ENCODE results near the gene ZSCAN5A. TPM values are rescaled to one million over a fixed set of nuclear protein-coding genes. Genes with fewer than 3 reads are reported as not detected.
"Not testable (repeated sequence)": the region's sequence is repeated elsewhere in the genome, so short reads cannot be mapped to it uniquely, and the experiment has no call there.

ZSCAN5A gene
- total and polyA plus RNA-seq, 2 donors (not counting 1 experiment from before 2014, with no cell fraction given) = 5.5 to 6.3 TPM

DNA sequence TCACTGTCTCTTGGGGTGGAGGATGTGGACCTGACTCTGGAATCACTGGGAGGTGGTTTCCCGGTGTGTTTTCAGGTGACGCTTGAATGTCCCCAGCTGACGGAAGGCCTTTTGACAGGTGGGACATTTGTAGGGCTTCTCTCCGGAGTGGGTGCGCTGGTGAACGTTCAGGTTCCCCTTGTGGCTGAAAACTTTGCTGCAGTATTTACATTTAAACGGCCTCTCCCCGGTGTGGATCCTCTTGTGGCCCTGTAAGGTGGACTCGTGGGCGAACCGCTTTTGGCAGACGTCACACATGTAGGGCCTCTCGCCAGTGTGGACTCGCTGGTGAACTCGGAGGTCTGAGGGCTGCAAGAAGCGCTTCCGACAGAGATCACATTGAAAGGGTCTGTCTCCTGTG is 124.9 kb downstream of the ZSCAN5A start:
- TF ChIP-seq CTCF (conservative IDR thresholded peaks at IDR 0.05 in 1 of 2, IDR thresholded peaks at IDR 0.05 in 1 of 2; ENCODE audit: low read depth in 1 of 2, low read length in 2 of 2) = no peak
- TF ChIP-seq EZH2 (IDR thresholded peaks at IDR 0.05; ENCODE audit: low read length, missing control alignments) = no peak
- H3K9me3 ChIP-seq (ENCODE audit: control insufficient read depth, insufficient read depth, low read depth, low read length) = no peaks in the 10 kb centered on the region
- no peak overlapping the region for H3K27ac ChIP-seq (ENCODE audit: insufficient read depth, low read length)
- no peak overlapping the region for H3K4me2 ChIP-seq (ENCODE audit: extremely low read depth, insufficient read depth, low read length)
- DNase-seq (ENCODE audit: low read depth in 2 of 2) = no peak
- H3K9ac ChIP-seq (ENCODE audit: insufficient read depth, low read length) = no peak overlapping the region
- H3K36me3 ChIP-seq (ENCODE audit: control insufficient read depth, insufficient read depth, low read length) = no peaks in the 10 kb centered on the region
- no peak overlapping the region for H3K4me3 ChIP-seq (replicated peaks in 1 of 4; ENCODE audit: control extremely low read depth in 1 of 4, insufficient read depth in 1 of 4, low read depth in 3 of 4, low read length in 4 of 4)
- H3K79me2 ChIP-seq (ENCODE audit: control insufficient read depth, insufficient read depth, low read length) = no peaks in the 10 kb centered on the region
- H3K4me1 ChIP-seq (ENCODE audit: control insufficient read depth, extremely low read depth, insufficient read depth, low read length) = no peaks in the 10 kb centered on the region
- no peaks in the 10 kb centered on the region for H3K27me3 ChIP-seq (ENCODE audit: control insufficient read depth, insufficient read depth, low read length)
- no peaks in the 10 kb centered on the region for H4K20me1 ChIP-seq (ENCODE audit: control insufficient read depth, extremely low read depth, insufficient read depth, low read length)
- H2AFZ ChIP-seq (ENCODE audit: low read length) = no peak overlapping the region

GRCh38 chr19:56177564-56178243 is 136.9 kb downstream of the ZSCAN5A start:
- peaks cover 3% of the 10 kb centered on the region for H3K27me3 ChIP-seq (ENCODE audit: control insufficient read depth, insufficient read depth, low read length)
- H2AFZ ChIP-seq (ENCODE audit: low read length) = no peak overlapping the region
- H4K20me1 ChIP-seq (ENCODE audit: control insufficient read depth, extremely low read depth, insufficient read depth, low read length) = no peaks in the 10 kb centered on the region
- no peak overlapping the region for H3K4me3 ChIP-seq (replicated peaks in 1 of 4; ENCODE audit: control extremely low read depth in 1 of 4, insufficient read depth in 1 of 4, low read depth in 3 of 4, low read length in 4 of 4)
- H3K79me2 ChIP-seq (ENCODE audit: control insufficient read depth, insufficient read depth, low read length) = no peaks in the 10 kb centered on the region
- no peak overlapping the region for H3K9ac ChIP-seq (ENCODE audit: insufficient read depth, low read length)
- no peaks in the 10 kb centered on the region for H3K4me1 ChIP-seq (ENCODE audit: control insufficient read depth, extremely low read depth, insufficient read depth, low read length)
- H3K4me2 ChIP-seq (ENCODE audit: extremely low read depth, insufficient read depth, low read length) = no peak overlapping the region
- TF ChIP-seq CTCF (conservative IDR thresholded peaks at IDR 0.05 in 1 of 2, IDR thresholded peaks at IDR 0.05 in 1 of 2; ENCODE audit: low read depth in 1 of 2, low read length in 2 of 2) (no peak), EZH2 (IDR thresholded peaks at IDR 0.05; ENCODE audit: low read length, missing control alignments) (no peak)
- H3K36me3 ChIP-seq (ENCODE audit: control insufficient read depth, insufficient read depth, low read length) = no peaks in the 10 kb centered on the region
- no peaks in the 10 kb centered on the region for H3K9me3 ChIP-seq (ENCODE audit: control insufficient read depth, insufficient read depth, low read depth, low read length)
- no peak for DNase-seq (ENCODE audit: low read depth in 2 of 2)
- no peak overlapping the region for H3K27ac ChIP-seq (ENCODE audit: insufficient read depth, low read length)

DNA sequence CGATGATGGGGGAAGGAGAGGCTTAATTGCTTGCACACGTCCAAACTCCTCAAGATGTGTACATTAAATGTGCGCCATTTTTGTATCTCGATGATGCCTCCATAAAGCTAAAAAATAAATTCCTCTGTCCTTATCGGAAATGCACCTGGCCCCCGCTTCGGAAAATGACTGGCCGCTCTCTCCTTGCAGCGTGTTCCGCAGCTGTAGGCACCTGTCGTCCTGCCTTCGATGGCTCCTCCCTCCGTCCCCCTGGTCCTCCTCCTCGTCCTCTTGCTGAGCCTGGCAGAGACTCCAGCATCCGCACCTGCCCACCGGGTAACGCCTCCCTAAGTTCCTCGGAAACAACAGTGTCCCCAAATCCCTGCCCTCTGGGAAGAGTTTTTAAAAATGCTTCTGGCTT is 137.8 kb downstream of the ZSCAN5A start:
- no peaks in the 10 kb centered on the region for H4K20me1 ChIP-seq (ENCODE audit: control insufficient read depth, extremely low read depth, insufficient read depth, low read length)
- no peak for DNase-seq (ENCODE audit: low read depth in 2 of 2)
- no peak for TF ChIP-seq CTCF (conservative IDR thresholded peaks at IDR 0.05 in 1 of 2, IDR thresholded peaks at IDR 0.05 in 1 of 2; ENCODE audit: low read depth in 1 of 2, low read length in 2 of 2)
- TF ChIP-seq EZH2 (IDR thresholded peaks at IDR 0.05; ENCODE audit: low read length, missing control alignments) = no peak
- no peaks in the 10 kb centered on the region for H3K79me2 ChIP-seq (ENCODE audit: control insufficient read depth, insufficient read depth, low read length)
- H3K4me3 ChIP-seq (replicated peaks in 1 of 4; ENCODE audit: control extremely low read depth in 1 of 4, insufficient read depth in 1 of 4, low read depth in 3 of 4, low read length in 4 of 4) = no peak overlapping the region
- H3K4me2 ChIP-seq (ENCODE audit: extremely low read depth, insufficient read depth, low read length) = no peak overlapping the region
- no peak overlapping the region for H3K27ac ChIP-seq (ENCODE audit: insufficient read depth, low read length)
- H3K36me3 ChIP-seq (ENCODE audit: control insufficient read depth, insufficient read depth, low read length) = no peaks in the 10 kb centered on the region
- H3K9me3 ChIP-seq (ENCODE audit: control insufficient read depth, insufficient read depth, low read depth, low read length) = no peaks in the 10 kb centered on the region
- H3K9ac ChIP-seq (ENCODE audit: insufficient read depth, low read length) = no peak overlapping the region
- peaks cover 3% of the 10 kb centered on the region for H3K27me3 ChIP-seq (ENCODE audit: control insufficient read depth, insufficient read depth, low read length)
- H2AFZ ChIP-seq (ENCODE audit: low read length) = no peak overlapping the region
- H3K4me1 ChIP-seq (ENCODE audit: control insufficient read depth, extremely low read depth, insufficient read depth, low read length) = no peaks in the 10 kb centered on the region

- H3K27me3 ChIP-seq (ENCODE audit: control insufficient read depth, insufficient read depth, low read length); H2AFZ ChIP-seq (ENCODE audit: low read length); H3K27ac ChIP-seq (ENCODE audit: insufficient read depth, low read length); H3K9ac ChIP-seq (ENCODE audit: insufficient read depth, low read length); H3K79me2 ChIP-seq (ENCODE audit: control insufficient read depth, insufficient read depth, low read length); H3K4me1 ChIP-seq (ENCODE audit: control insufficient read depth, extremely low read depth, insufficient read depth, low read length); H4K20me1 ChIP-seq (ENCODE audit: control insufficient read depth, extremely low read depth, insufficient read depth, low read length); H3K4me3 ChIP-seq (replicated peaks in 1 of 4; ENCODE audit: control extremely low read depth in 1 of 4, insufficient read depth in 1 of 4, low read depth in 3 of 4, low read length in 4 of 4); H3K36me3 ChIP-seq (ENCODE audit: control insufficient read depth, insufficient read depth, low read length); H3K9me3 ChIP-seq (ENCODE audit: control insufficient read depth, insufficient read depth, low read depth, low read length); H3K4me2 ChIP-seq (ENCODE audit: extremely low read depth, insufficient read depth, low read length); DNase-seq (ENCODE audit: low read depth in 2 of 2): not testable (repeated sequence)
These were observed 138.3 kb downstream of the ZSCAN5A start for GRCh38 chr19:56176310-56176709.

DNA sequence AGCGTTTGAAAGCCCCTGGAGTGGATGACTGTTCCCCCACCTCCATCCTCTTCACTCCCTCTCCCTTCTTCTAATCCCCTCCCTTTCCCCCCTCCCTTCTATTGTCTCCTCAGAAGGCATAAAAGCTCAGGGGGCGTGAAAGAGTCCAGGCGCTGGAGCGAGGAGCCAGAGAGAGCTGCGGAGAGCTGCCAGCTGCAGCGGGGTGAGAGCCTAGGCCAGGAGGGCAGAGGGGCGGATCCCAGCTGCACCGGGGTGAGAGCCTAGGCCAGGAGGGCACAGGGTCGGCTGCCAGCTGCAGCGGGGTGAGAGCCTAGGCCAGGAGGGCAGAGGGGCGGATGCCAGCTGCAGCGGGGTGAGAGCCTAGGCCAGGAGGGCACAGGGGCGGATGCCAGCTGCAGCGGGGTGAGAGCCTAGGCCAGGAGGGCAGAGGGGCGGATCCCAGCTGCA is 138.8 kb downstream of the ZSCAN5A start, which contains the start of gene GALP:
Gene GALP (plus strand): TSS at position 148 of the 447 bp plus-strand sequence. CDS start 1,101 bp downstream, outside the sequence.
- not testable (repeated sequence) for DNase-seq (ENCODE audit: low read depth in 2 of 2); H3K4me3 ChIP-seq (replicated peaks in 1 of 4; ENCODE audit: control extremely low read depth in 1 of 4, insufficient read depth in 1 of 4, low read depth in 3 of 4, low read length in 4 of 4); H3K79me2 ChIP-seq (ENCODE audit: control insufficient read depth, insufficient read depth, low read length); H3K4me2 ChIP-seq (ENCODE audit: extremely low read depth, insufficient read depth, low read length); H4K20me1 ChIP-seq (ENCODE audit: control insufficient read depth, extremely low read depth, insufficient read depth, low read length); H3K9ac ChIP-seq (ENCODE audit: insufficient read depth, low read length); H2AFZ ChIP-seq (ENCODE audit: low read length); H3K27me3 ChIP-seq (ENCODE audit: control insufficient read depth, insufficient read depth, low read length); H3K4me1 ChIP-seq (ENCODE audit: control insufficient read depth, extremely low read depth, insufficient read depth, low read length); H3K9me3 ChIP-seq (ENCODE audit: control insufficient read depth, insufficient read depth, low read depth, low read length); H3K27ac ChIP-seq (ENCODE audit: insufficient read depth, low read length); H3K36me3 ChIP-seq (ENCODE audit: control insufficient read depth, insufficient read depth, low read length)
